H1 (cell line): ENCODE data around the gene DHRS7B. TPM values are rescaled to one million over a fixed set of nuclear protein-coding genes. Genes with fewer than 3 reads are reported as not detected.

Experiments used
- CTCF ChIA-PET: fragments of 300-600 bp; sonication (Branson Sonifier 250); formaldehyde crosslinking; loops from one replicate; lab custom pipeline; 2021; ENCODE audit not compliant: partially characterized antibody; lab: Charles Lee
- POLR2A ChIA-PET: fragments of 300-600 bp; sonication (Branson Sonifier 250); formaldehyde crosslinking; loops from one replicate; lab custom pipeline; 2021; ENCODE audit warnings: inconsistent platforms; ENCODE audit not compliant: partially characterized antibody; lab: Charles Lee
- DNase-seq, 2 experiments: peaks; one replicate each; pipeline versions ENCODE4 v3.0.0 to v3.0.0-alpha.2; 2010 to 2022; ENCODE audit warnings: low spot score in 2 of 2, low read depth in 1 of 2, mixed read lengths in 1 of 2
- FAIRE-seq: peaks from 2 replicates; lab custom pipeline; 2011; peaks lifted over from hg19 to GRCh38; lab: Jason Lieb, UNC
- H2AFZ ChIP-seq: 2 replicates; pipeline ENCODE4 v1.8.1; 2012; ENCODE audit warnings: low read length, inconsistent platforms
- H2AK5ac ChIP-seq: 2 replicates; pipeline ENCODE4 v1.6.1; 2013; ENCODE audit warnings: low read depth, low read length
- H2BK120ac ChIP-seq: replicated peaks from 2 replicates; pipeline ENCODE3; 2013; ENCODE audit warnings: low read depth, low read length, inconsistent platforms
- H2BK12ac ChIP-seq: 2 replicates; pipeline ENCODE4 v1.6.1; 2013; ENCODE audit warnings: low read depth, low read length
- H2BK15ac ChIP-seq: 2 replicates; pipeline ENCODE4 v1.6.1; 2013; ENCODE audit warnings: low read length
- H2BK20ac ChIP-seq: 2 replicates; pipeline ENCODE4 v1.6.1; 2013; ENCODE audit warnings: low read length
- H2BK5ac ChIP-seq: 2 replicates; pipeline ENCODE4 v1.6.1; 2013; ENCODE audit warnings: low read depth, low read length
- H3K14ac ChIP-seq: 2 replicates; pipeline ENCODE4 v1.6.1; 2013; ENCODE audit warnings: inconsistent platforms; ENCODE audit not compliant: insufficient read length
- H3K18ac ChIP-seq: 2 replicates; pipeline ENCODE4 v1.6.1; 2013; ENCODE audit warnings: low read length; ENCODE audit errors: extremely low read depth
- H3K23ac ChIP-seq: 2 replicates; pipeline ENCODE4 v1.6.1; 2013; ENCODE audit warnings: inconsistent platforms; ENCODE audit not compliant: insufficient read length
- H3K23me2 ChIP-seq: 2 replicates; pipeline ENCODE4 v1.6.1; 2013; ENCODE audit warnings: low read depth, low read length
- H3K27ac ChIP-seq: 2 replicates; pipeline ENCODE4 v1.6.1; 2011; ENCODE audit warnings: low read depth, low read length, inconsistent platforms
- H3K27me3 ChIP-seq, 4 experiments: replicated peaks in 1 of 4; 1 replicate in 1 of 4; 2 replicates in 3 of 4; pipeline versions ENCODE4 v1.6.1 to v1.8.1; 2011 to 2013; ENCODE audit warnings: low read length in 3 of 4, mild to moderate bottlenecking in 3 of 4, inconsistent platforms in 2 of 4, mixed read lengths in 2 of 4, moderate library complexity in 1 of 4; ENCODE audit not compliant: control insufficient read depth in 3 of 4, insufficient read depth in 3 of 4; ENCODE audit errors: extremely low read depth in 1 of 4
- H3K36me3 ChIP-seq, 4 experiments: 2 replicates each; pipeline versions ENCODE4 v1.6.1 to v1.8.1; 2011 to 2013; ENCODE audit warnings: mild to moderate bottlenecking in 4 of 4, low read length in 3 of 4, moderate library complexity in 2 of 4, control low read depth in 1 of 4, inconsistent platforms in 1 of 4; ENCODE audit not compliant: insufficient read depth in 4 of 4, control insufficient read depth in 2 of 4
- H3K4ac ChIP-seq: replicated peaks from 2 replicates; pipeline ENCODE3; 2013; ENCODE audit warnings: low read length, low read depth, mixed read lengths, inconsistent platforms; ENCODE audit not compliant: insufficient read length
- H3K4me1 ChIP-seq, 4 experiments: replicated peaks in 1 of 4; 1 replicate in 1 of 4; 2 replicates in 3 of 4; pipeline versions ENCODE4 v1.6.1 to v1.8.1; 2011 to 2013; ENCODE audit warnings: low read length in 3 of 4, inconsistent platforms in 2 of 4, mixed read lengths in 1 of 4; ENCODE audit not compliant: insufficient read depth in 4 of 4, control insufficient read depth in 3 of 4
- H3K4me2 ChIP-seq, 2 experiments: 2 replicates each; pipeline versions ENCODE4 v1.6.1 to v1.8.1; 2011 to 2013; ENCODE audit warnings: low read depth in 2 of 2, low read length in 2 of 2, control low read depth in 1 of 2, inconsistent platforms in 1 of 2, mild to moderate bottlenecking in 1 of 2; ENCODE audit not compliant: insufficient read depth in 1 of 2
- H3K4me3 ChIP-seq, 4 experiments: fragments of 200-600, 300-600 bp in 1 of 4; sonication (generic), shearing (Covaris generic), sonication (Bioruptor Twin) in 1 of 4; 2 replicates each; pipeline versions ENCODE4 v1.5.1 to v1.8.1; 2011 to 2016; ENCODE audit warnings: low read length in 4 of 4, low read depth in 3 of 4, control low read depth in 2 of 4, inconsistent platforms in 2 of 4, mild to moderate bottlenecking in 2 of 4, mixed read lengths in 1 of 4, moderate library complexity in 1 of 4; ENCODE audit not compliant: insufficient read depth in 2 of 4; ENCODE audit errors: extremely low read depth in 1 of 4
- H3K56ac ChIP-seq: replicated peaks from 2 replicates; pipeline ENCODE3; 2013; ENCODE audit warnings: low read depth, mild to moderate bottlenecking, mixed read lengths, low read length, inconsistent platforms; ENCODE audit not compliant: insufficient read length
- H3K79me1 ChIP-seq: 2 replicates; pipeline ENCODE4 v1.6.1; 2013; ENCODE audit warnings: low read depth, low read length, control low read depth
- H3K79me2 ChIP-seq, 2 experiments: 2 replicates each; pipeline versions ENCODE4 v1.6.1 to v1.8.1; 2012 to 2013; ENCODE audit warnings: low read length in 2 of 2, mild to moderate bottlenecking in 2 of 2, inconsistent platforms in 1 of 2; ENCODE audit not compliant: insufficient read depth in 2 of 2, control insufficient read depth in 1 of 2
- H3K9ac ChIP-seq, 4 experiments: replicated peaks in 1 of 4; 1 replicate in 1 of 4; 2 replicates in 3 of 4; pipeline versions ENCODE4 v1.6.1 to v1.8.1; 2011 to 2013; ENCODE audit warnings: low read depth in 3 of 4, low read length in 3 of 4, control low read depth in 2 of 4, mild to moderate bottlenecking in 2 of 4, moderate library complexity in 2 of 4, inconsistent platforms in 1 of 4; ENCODE audit errors: extremely low read depth in 1 of 4
- H3K9me3 ChIP-seq, 2 experiments: 2 replicates each; pipeline versions ENCODE4 v1.6.1 to v1.8.1; 2012 to 2013; ENCODE audit warnings: mild to moderate bottlenecking in 2 of 2, moderate library complexity in 2 of 2, control low read depth in 1 of 2, inconsistent platforms in 1 of 2, low read depth in 1 of 2, low read length in 1 of 2, mixed read lengths in 1 of 2; ENCODE audit not compliant: insufficient read depth in 2 of 2
- H4K20me1 ChIP-seq, 2 experiments: replicated peaks in 1 of 2; 2 replicates each; pipeline versions ENCODE3 to v1.8.1; 2011 to 2013; ENCODE audit warnings: inconsistent platforms in 2 of 2, low read length in 2 of 2, mild to moderate bottlenecking in 1 of 2; ENCODE audit not compliant: insufficient read depth in 2 of 2, control insufficient read depth in 1 of 2
- H4K5ac ChIP-seq: 2 replicates; pipeline ENCODE4 v1.6.1; 2013; ENCODE audit warnings: low read length, low read depth, mixed read lengths, inconsistent platforms; ENCODE audit not compliant: insufficient read length
- H4K8ac ChIP-seq: 2 replicates; pipeline ENCODE4 v1.8.0; 2013; ENCODE audit warnings: mild to moderate bottlenecking, moderate library complexity, low read length, inconsistent platforms; ENCODE audit not compliant: insufficient read depth; ENCODE audit errors: extremely low read depth
- H4K91ac ChIP-seq: replicated peaks from 2 replicates; pipeline ENCODE3; 2013; ENCODE audit warnings: low read length, mixed read lengths, inconsistent platforms; ENCODE audit not compliant: insufficient read length
- ATF3 ChIP-seq: IDR thresholded peaks from 2 replicates; pipeline ENCODE4 v1.6.1; 2011; ENCODE audit warnings: low read depth, mild to moderate bottlenecking, low read length; ENCODE audit not compliant: insufficient read depth
- BACH1 ChIP-seq: IDR thresholded peaks from 2 replicates; pipeline ENCODE4 v1.6.1; 2012; ENCODE audit warnings: low read length, improper control_type of control experiment
- CBX8 ChIP-seq: fragments of 300-800, 300-1000 bp; sonication (generic); IDR thresholded peaks from 2 replicates; pipeline ENCODE4 v1.7.1; 2016; ENCODE audit warnings: low read depth, low read length, borderline replicate concordance
- CHD1 ChIP-seq: IDR thresholded peaks from 2 replicates; pipeline ENCODE4 v1.6.1; 2012; ENCODE audit warnings: low read depth, low read length, improper control_type of control experiment
- MAX ChIP-seq: IDR thresholded peaks from 2 replicates; pipeline ENCODE4 v1.6.1; 2012; ENCODE audit warnings: inconsistent platforms
- POLR2A ChIP-seq, 2 experiments: IDR thresholded peaks; 1 replicate in 1 of 2; 2 replicates in 1 of 2; pipeline ENCODE4 v1.6.1; 2011; ENCODE audit warnings: low read depth in 2 of 2, low read length in 2 of 2, mild to moderate bottlenecking in 2 of 2; ENCODE audit errors: control extremely low read depth in 1 of 2
- POLR2AphosphoS5 ChIP-seq: IDR thresholded peaks from 2 replicates; pipeline ENCODE4 v1.6.1; 2011; ENCODE audit warnings: low read depth, low read length
- RFX5 ChIP-seq: IDR thresholded peaks from 2 replicates; pipeline ENCODE4 v1.6.1; 2011; ENCODE audit warnings: low read depth, low read length, improper control_type of control experiment, borderline replicate concordance
- RXRA ChIP-seq: IDR thresholded peaks from 2 replicates; pipeline ENCODE4 v1.6.1; 2011; ENCODE audit warnings: low read depth, mild to moderate bottlenecking, low read length, moderate library complexity; ENCODE audit not compliant: insufficient read depth
- ZNF274 ChIP-seq: IDR thresholded peaks from 2 replicates; pipeline ENCODE4 v1.7.0; 2012; ENCODE audit warnings: low read length, borderline replicate concordance; ENCODE audit errors: extremely low read depth
- WGBS, 2 experiments: shearing (Covaris generic) in 1 of 2; methylation state at CpG; one replicate each; pipeline versions ENCODE4 v1.1.6 to v1.1.7; 2013 to 2015; ENCODE audit warnings: low lambda C conversion rate in 2 of 2, mixed read lengths in 2 of 2, inconsistent platforms in 1 of 2, low coverage in 1 of 2, missing lambda C conversion rate in 1 of 2; ENCODE audit not compliant: insufficient replicate concordance in 2 of 2, insufficient coverage in 1 of 2, insufficient read length in 1 of 2; ENCODE audit errors: extremely low coverage in 1 of 2, missing lambda C conversion rate in 1 of 2; 5-methylcytosine and 5-hydroxymethylcytosine counted together
- polyA plus RNA-seq, 7 experiments: library from polyadenylated mRNA; depleted of rRNA in 3 of 7; stranded (reverse) in 5 of 7; unstranded in 2 of 7; fragments of >200 nt in 5 of 7; fragments of 200-250 nt in 2 of 7; gene quantifications; 1 replicate in 5 of 7; 2 replicates in 1 of 7; 4 replicates in 1 of 7; pipeline versions ENCODE4 v1.2.1 to v1.2.3, GENCODE V29; 2011 to 2013; ENCODE audit warnings: missing spikeins in 2 of 7, mixed read lengths in 2 of 7
- total RNA-seq: library from RNA; stranded (reverse); fragmentation: NEBNext Ultra II Directional; extraction: Animal tissue kit (Norgen Biotek cat#: 25700); gene quantifications from 2 replicates; pipeline ENCODE4 v1.2.1, GENCODE V29; 2021

The DHRS7B gene
- total and polyA plus RNA-seq, 2 of the 8 experiments (the other 6 are each of a cell fraction or from before 2014, with no cell fraction given), result 11.0 to 27.9 TPM

- Histone ChIP-seq H3K18ac (no peak overlapping the region), H4K5ac (no peak overlapping the region), H2BK5ac (no peak overlapping the region), H3K9me3 (0 out of 4 replicates have a peak, but pooled peaks cover 0 to under 1% of the 10 kb centered on the region in 2 experiments), H3K23me2 (no peaks in the 10 kb centered on the region), H4K20me1 (no peaks in the 10 kb centered on the region), H2AK5ac (no peak overlapping the region), H3K79me1 (no peaks in the 10 kb centered on the region), H3K4ac (no peak overlapping the region), H2AFZ (no peak overlapping the region), H4K8ac (no peak overlapping the region), H2BK12ac (no peak overlapping the region), H3K9ac (no peak overlapping the region), H3K4me1 (no peaks in the 10 kb centered on the region), H2BK120ac (no peak overlapping the region), H3K36me3 (no peaks in the 10 kb centered on the region), H3K23ac (no peak overlapping the region), H3K79me2 (no peaks in the 10 kb centered on the region), H3K14ac (no peak overlapping the region), H3K56ac (no peak overlapping the region), H3K27ac (no peak overlapping the region), H4K91ac (no peak overlapping the region), H2BK15ac (no peak overlapping the region), H3K4me3 (no peak overlapping the region), H3K4me2 (no peak overlapping the region), H3K27me3 (no peaks in the 10 kb centered on the region), H2BK20ac (no peak overlapping the region)
- ChIA-PET CTCF (interaction anchor here (0.9 to 1.6 kb wide), 2 partner anchors 9 to 14 kb away, joined by 3 to 5 read pairs; no protein-coding TSS in a partner anchor), POLR2A (interaction anchor here (0.6 kb wide), 1 partner anchor 301 kb away, joined by 3 read pairs; no protein-coding TSS in a partner anchor)
- no peak for TF ChIP-seq RXRA
- no peak for TF ChIP-seq ZNF274
- TF ChIP-seq CBX8, result no peak
- TF ChIP-seq POLR2A (IDR thresholded peaks at IDR 0.05; ENCODE audit: control extremely low read depth in 1 of 2, low read depth in 2 of 2, low read length in 2 of 2), result no peak
- no peak for TF ChIP-seq MAX
- no peak for TF ChIP-seq BACH1
- TF ChIP-seq CHD1, result no peak
- no peak for TF ChIP-seq POLR2AphosphoS5
- TF ChIP-seq RFX5, result no peak
- TF ChIP-seq ATF3, result no peak
- DNase-seq (no peak), FAIRE-seq (no peak)
- 81% methylated on average over 1 of the region's 1 CpG; no CpG with 5 or more reads in 1 of the 2 experiments for WGBS, 2 experiments
Observed at GRCh38 chr17:21157586-21158370, 31.0 kb downstream of the DHRS7B start.
